Thyroid gland (tissue), 4 donors: ENCODE data around the gene CLEC4E. TPM values are rescaled to one million over a fixed set of nuclear protein-coding genes. Genes with fewer than 3 reads are reported as not detected.
"Not testable (repeated sequence)": the region's sequence is repeated elsewhere in the genome, so short reads cannot be mapped to it uniquely, and the experiment has no call there.

Experiments
- DNase-seq, 2 donors: peaks; one replicate each; pipeline ENCODE4 v3.0.0-alpha.2; 2019
- H3K27ac ChIP-seq, 3 donors: fragments of 200-600 bp; sonication (generic); 1 replicate in 2 of 3; 2 replicates in 1 of 3; pipeline ENCODE4 v1.5.1; 2016 to 2019; ENCODE audit warnings: mild to moderate bottlenecking in 1 of 3, moderate library complexity in 1 of 3
- H3K27me3 ChIP-seq: fragments of 200-600 bp; sonication (generic); one replicate; pipeline ENCODE4 v1.5.1; 2019
- H3K36me3 ChIP-seq, 2 donors: fragments of 200-600 bp; sonication (generic); one replicate each; pipeline ENCODE4 v1.5.1; 2016 to 2019
- H3K4me1 ChIP-seq, 2 donors: fragments of 200-600 bp; sonication (generic); one replicate each; pipeline ENCODE4 v1.5.1; 2017 to 2019
- H3K4me3 ChIP-seq, 3 donors: fragments of 200-600 bp; sonication (generic); replicated peaks in 1 of 3; 1 replicate in 2 of 3; 2 replicates in 1 of 3; pipeline ENCODE4 v1.5.1; 2016; ENCODE audit warnings: mild to moderate bottlenecking in 1 of 3
- H3K9me3 ChIP-seq: fragments of 200-600 bp; sonication (generic); one replicate; pipeline ENCODE4 v1.5.1; 2017
- POLR2A ChIP-seq, 2 donors: fragments of 450-650 bp; IDR thresholded peaks; one replicate each; pipeline ENCODE4 v1.6.1; 2017; ENCODE audit warnings: antibody characterized with exemption in 2 of 2, mild to moderate bottlenecking in 2 of 2, moderate library complexity in 1 of 2
- WGBS, 2 donors: methylation state at CpG; one replicate each; pipeline ENCODE4 v1.1.5; 2017; 5-methylcytosine and 5-hydroxymethylcytosine counted together
- intact Hi-C: fragments of 100-400 bp; cut with DNase I; formaldehyde crosslinking; loops from one replicate; pipeline ENCODE4 v1.15.1; 2023
- total RNA-seq, 4 donors: library from RNA; depleted of rRNA; stranded (reverse); fragments of >200 nt; gene quantifications; one replicate each; pipeline ENCODE4 v1.2.3, GENCODE V29; 2016
- TF ChIP-seq, protein P1 (sequence below), 6 experiments: fragments of 200-600 bp in 3 of 6; fragments of 450-650 bp in 3 of 6; sonication (generic) in 3 of 6; IDR thresholded peaks; one replicate each; pipeline ENCODE4 v1.5.1; 2016 to 2019; ENCODE audit warnings: antibody characterized with exemption in 6 of 6, mild to moderate bottlenecking in 2 of 6, inconsistent platforms in 1 of 6, moderate library complexity in 1 of 6

CLEC4E gene
- total RNA-seq, 4 donors from 2014 or later, result 1.7 to 10.5 (median 4.5) TPM

DNA sequence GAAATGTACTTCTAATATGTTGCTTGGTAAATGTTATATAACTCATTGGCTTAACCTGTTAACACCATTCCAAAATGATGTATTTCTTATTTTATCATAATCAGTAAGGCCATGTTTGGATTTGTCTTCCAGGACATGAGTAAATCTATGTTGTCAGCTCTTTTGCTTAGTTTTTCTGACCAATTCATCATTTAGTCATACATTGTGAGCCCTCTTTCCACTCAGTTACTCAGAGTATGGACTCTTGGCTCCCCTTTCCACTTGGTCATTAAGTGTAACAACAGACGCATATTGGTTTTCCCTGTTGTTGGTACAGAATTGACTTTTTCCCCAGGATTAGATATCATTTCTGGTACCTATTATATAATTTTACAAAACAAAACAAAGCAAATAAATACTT is 36.4 kb downstream of the CLEC4E start:
- intact Hi-C loops, result no loop called here
- no peak for DNase-seq

DNA sequence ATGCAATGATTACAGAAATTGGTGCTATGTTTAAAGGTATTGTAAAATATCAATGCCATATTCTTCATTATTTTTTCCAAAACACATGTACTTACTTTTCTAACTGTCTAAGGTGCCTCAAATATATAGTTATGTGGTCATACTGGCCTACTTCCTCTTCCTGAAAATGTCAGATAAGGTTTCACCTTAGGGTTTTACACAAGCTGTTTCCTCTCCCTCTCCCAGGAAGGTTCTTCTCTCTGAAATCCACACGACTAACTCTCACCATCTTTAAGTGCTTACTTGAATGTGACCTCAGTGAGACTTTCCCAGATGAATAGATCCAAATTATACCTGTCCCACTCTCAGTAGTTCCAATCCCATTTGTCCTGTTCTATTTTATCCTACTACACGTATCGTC is 39.0 kb downstream of the CLEC4E start:
- no peak for DNase-seq
- Histone ChIP-seq H3K27ac (no peak overlapping the region), H3K4me3 (no peak overlapping the region), H3K27me3 (no peaks in the 10 kb centered on the region), H3K4me1 (no peaks in the 10 kb centered on the region), H3K9me3 (no peaks in the 10 kb centered on the region), H3K36me3 (no peaks in the 10 kb centered on the region)
- intact Hi-C loops, result no loop called here
- 68 to 73% methylated on average over 3 of the region's 3 CpGs for WGBS, 2 donors
- no peak for TF ChIP-seq POLR2A (IDR thresholded peaks at IDR 0.05)
- TF ChIP-seq, protein P1, sequence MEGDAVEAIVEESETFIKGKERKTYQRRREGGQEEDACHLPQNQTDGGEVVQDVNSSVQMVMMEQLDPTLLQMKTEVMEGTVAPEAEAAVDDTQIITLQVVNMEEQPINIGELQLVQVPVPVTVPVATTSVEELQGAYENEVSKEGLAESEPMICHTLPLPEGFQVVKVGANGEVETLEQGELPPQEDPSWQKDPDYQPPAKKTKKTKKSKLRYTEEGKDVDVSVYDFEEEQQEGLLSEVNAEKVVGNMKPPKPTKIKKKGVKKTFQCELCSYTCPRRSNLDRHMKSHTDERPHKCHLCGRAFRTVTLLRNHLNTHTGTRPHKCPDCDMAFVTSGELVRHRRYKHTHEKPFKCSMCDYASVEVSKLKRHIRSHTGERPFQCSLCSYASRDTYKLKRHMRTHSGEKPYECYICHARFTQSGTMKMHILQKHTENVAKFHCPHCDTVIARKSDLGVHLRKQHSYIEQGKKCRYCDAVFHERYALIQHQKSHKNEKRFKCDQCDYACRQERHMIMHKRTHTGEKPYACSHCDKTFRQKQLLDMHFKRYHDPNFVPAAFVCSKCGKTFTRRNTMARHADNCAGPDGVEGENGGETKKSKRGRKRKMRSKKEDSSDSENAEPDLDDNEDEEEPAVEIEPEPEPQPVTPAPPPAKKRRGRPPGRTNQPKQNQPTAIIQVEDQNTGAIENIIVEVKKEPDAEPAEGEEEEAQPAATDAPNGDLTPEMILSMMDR (IDR thresholded peaks at IDR 0.05), result no peak

More for the DNA sequence above, 36.4 kb downstream of the CLEC4E start:
- no peaks in the 10 kb centered on the region for H3K4me1 ChIP-seq
- TF ChIP-seq, protein P1 (IDR thresholded peaks at IDR 0.05), result no peak
- no peak for TF ChIP-seq POLR2A (IDR thresholded peaks at IDR 0.05)
- no peaks in the 10 kb centered on the region for H3K9me3 ChIP-seq
- no peak overlapping the region for H3K4me3 ChIP-seq
- H3K27me3 ChIP-seq, result no peaks in the 10 kb centered on the region
- H3K27ac ChIP-seq, result no peak overlapping the region
- H3K36me3 ChIP-seq, result no peaks in the 10 kb centered on the region
- WGBS, 2 donors, result 78 to 96% methylated on average over 1 of the region's 1 CpG

DNA sequence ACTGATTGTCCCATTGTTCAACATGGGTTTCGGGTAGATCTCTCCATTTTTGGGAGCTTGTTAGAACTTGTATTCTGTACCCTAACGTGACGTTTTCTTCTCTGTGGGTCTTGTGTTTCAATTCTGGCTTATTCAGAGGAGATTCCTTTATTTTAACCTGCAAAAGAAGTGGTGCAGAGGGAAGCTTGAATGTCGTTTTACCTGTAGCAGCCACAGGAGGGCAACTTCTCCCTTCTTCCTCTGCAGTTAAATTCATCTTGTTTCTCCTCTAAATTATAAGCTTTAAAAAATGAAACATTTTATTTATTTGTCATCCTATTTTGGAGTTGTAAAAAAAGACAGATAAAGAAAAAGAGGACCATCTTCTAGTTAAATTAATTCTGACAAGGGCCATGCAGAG is 41.1 kb downstream of the CLEC4E start:
- WGBS, 2 donors, result 37 to 47% methylated on average over 4 of the region's 4 CpGs
- TF ChIP-seq, protein P1 (IDR thresholded peaks at IDR 0.05), result no peak
- no peak for TF ChIP-seq POLR2A (IDR thresholded peaks at IDR 0.05)
- DNase-seq, result no peak
- H3K9me3 ChIP-seq, result no peaks in the 10 kb centered on the region
- H3K27ac ChIP-seq, result no peak overlapping the region
- H3K4me1 ChIP-seq, result no peaks in the 10 kb centered on the region
- H3K27me3 ChIP-seq, result no peaks in the 10 kb centered on the region
- no peak overlapping the region for H3K4me3 ChIP-seq
- intact Hi-C loops, result no loop called here
- no peaks in the 10 kb centered on the region for H3K36me3 ChIP-seq

GRCh38 chr12:8496074-8496473 is 44.6 kb downstream of the CLEC4E start:
- H3K4me3 ChIP-seq, H3K27me3 ChIP-seq, H3K36me3 ChIP-seq, DNase-seq, H3K9me3 ChIP-seq, intact Hi-C loops, H3K27ac ChIP-seq, H3K4me1 ChIP-seq: not testable (repeated sequence)
- 68 to 76% methylated on average over 5 to 7 of the region's 7 CpGs for WGBS, 2 donors

DNA sequence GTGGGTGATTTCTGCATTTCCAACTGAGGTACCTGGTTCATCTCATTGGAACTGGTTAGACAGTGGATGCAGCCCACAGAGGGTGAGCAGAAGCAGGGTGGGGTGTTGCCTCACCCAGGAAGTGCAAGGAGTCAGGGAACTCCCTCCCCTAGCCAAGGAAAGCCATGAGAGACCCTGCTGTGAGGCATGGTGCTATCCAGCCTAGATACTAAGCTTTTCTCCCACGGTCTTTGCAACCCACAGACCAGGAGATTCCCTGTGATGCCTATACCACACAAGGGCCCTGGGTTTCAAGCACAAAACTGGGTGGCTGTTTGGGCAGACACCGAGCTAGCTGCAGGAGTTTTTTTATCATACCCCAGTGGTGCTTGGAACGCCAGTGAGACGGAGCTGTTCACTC is 45.0 kb downstream of the CLEC4E start:
- H3K36me3 ChIP-seq, intact Hi-C loops: not testable (repeated sequence)

GRCh38 chr12:8493084-8493483 is 47.6 kb downstream of the CLEC4E start:
- H3K4me1 ChIP-seq, result no peaks in the 10 kb centered on the region
- DNase-seq, result no peak
- H3K27me3 ChIP-seq, result no peaks in the 10 kb centered on the region
- no peaks in the 10 kb centered on the region for H3K36me3 ChIP-seq
- H3K4me3 ChIP-seq, result no peak overlapping the region
- intact Hi-C loops, result no loop called here
- H3K9me3 ChIP-seq, result no peaks in the 10 kb centered on the region
- 47 to 83% methylated on average over 1 to 2 of the region's 2 CpGs for WGBS, 2 donors
- H3K27ac ChIP-seq, result no peak overlapping the region
- no peak for TF ChIP-seq POLR2A (IDR thresholded peaks at IDR 0.05)
- TF ChIP-seq, protein P1 (IDR thresholded peaks at IDR 0.05), result no peak

More for the DNA sequence above, 45.0 kb downstream of the CLEC4E start:
- H3K4me1 ChIP-seq, H3K9me3 ChIP-seq, H3K4me3 ChIP-seq, DNase-seq, H3K27ac ChIP-seq, H3K27me3 ChIP-seq: not testable (repeated sequence)
- WGBS, 2 donors, result 92 to 97% methylated on average over 3 to 4 of the region's 4 CpGs
